HG03432 (cell line): ENCODE measurements around the gene GRHL3.
A peak's percentile ranks its signal among the peaks of the same experiment; 100 is the strongest.

Experiments used
- ATAC-seq: cut with Tn5 transposase; IDR thresholded peaks from one replicate; pipeline ENCODE4 v1.9.1; 2021; ENCODE audit warnings: mild to moderate bottlenecking, moderate library complexity; ENCODE audit not compliant: unreplicated experiment

GRHL3 gene

GRCh38 chr1:24366707-24367106 is 47.5 kb downstream of the GRHL3 start:
- no peak for ATAC-seq

GRCh38 chr1:24369199-24369598 is 50.0 kb downstream of the GRHL3 start:
- no peak for ATAC-seq

GRCh38 chr1:24369801-24370200 is 50.6 kb downstream of the GRHL3 start:
- no peak for ATAC-seq

GRCh38 chr1:24373044-24373443 is 53.9 kb downstream of the GRHL3 start:
- ATAC-seq: no peak

GRCh38 chr1:24373710-24374109 is 54.6 kb downstream of the GRHL3 start:
- ATAC-seq: no peak

GRCh38 chr1:24374891-24375786 is 56.0 kb downstream of the GRHL3 start:
- no peak for ATAC-seq

- ATAC-seq: no peak
These were observed 60.7 kb downstream of the GRHL3 start for GRCh38 chr1:24379733-24380315.

GRCh38 chr1:24380508-24380907 is 61.4 kb downstream of the GRHL3 start:
- no peak for ATAC-seq

- ATAC-seq: no peak
These were observed 62.1 kb downstream of the GRHL3 start for GRCh38 chr1:24381256-24381655.

GRCh38 chr1:24382165-24382577 is 63.0 kb downstream of the GRHL3 start:
- no peak for ATAC-seq

GRCh38 chr1:24383381-24383940 is 64.3 kb downstream of the GRHL3 start:
- ATAC-seq: no peak

GRCh38 chr1:24384251-24385090 is 65.3 kb downstream of the GRHL3 start:
- peak; percentile 67 for ATAC-seq

GRCh38 chr1:24385160-24385940 is 66.2 kb downstream of the GRHL3 start:
- no peak for ATAC-seq

- ATAC-seq: no peak
These were observed 67.1 kb downstream of the GRHL3 start for GRCh38 chr1:24386241-24386640.

GRCh38 chr1:24386931-24387330 is 67.8 kb downstream of the GRHL3 start:
- ATAC-seq: no peak

- no peak for ATAC-seq
These were observed 68.5 kb downstream of the GRHL3 start for GRCh38 chr1:24387636-24388175.

- no peak for ATAC-seq
These were observed 69.3 kb downstream of the GRHL3 start for GRCh38 chr1:24388331-24388885.

- ATAC-seq: no peak
These were observed 70.1 kb downstream of the GRHL3 start for GRCh38 chr1:24389231-24389678.

- peak; percentile 54 for ATAC-seq
These were observed 72.0 kb downstream of the GRHL3 start for GRCh38 chr1:24390924-24391782.
